SK-N-SH (cell line): ENCODE data around the gene PGS1. TPM values are rescaled to one million over a fixed set of nuclear protein-coding genes. Genes with fewer than 3 reads are reported as not detected.

Source experiments
- CTCF ChIA-PET: fragments of 300-600, 350-600 bp; formaldehyde crosslinking; extraction: SDS; loops from one replicate; lab custom pipeline; 2021; lab: Yijun Ruan, JAX
- POLR2A ChIA-PET: fragments of 350-600 bp; sonication (Branson Sonifier 250); formaldehyde crosslinking; extraction: SDS; loops from one replicate; lab custom pipeline; 2020; ENCODE audit warnings: antibody characterized with exemption, inconsistent platforms; lab: Yijun Ruan, JAX
- DNase-seq: peaks from one replicate; pipeline ENCODE4 v3.0.0; 2012
- H2AFZ ChIP-seq: fragments of 200-600 bp; sonication (generic); 2 replicates; pipeline ENCODE4 v1.8.1; 2016; ENCODE audit warnings: antibody characterized with exemption, mild to moderate bottlenecking, low read depth
- H3F3A ChIP-seq: fragments of 200-600 bp; sonication (generic); replicated peaks from 2 replicates; pipeline ENCODE3; 2016; ENCODE audit warnings: antibody characterized with exemption, mild to moderate bottlenecking; ENCODE audit not compliant: insufficient read depth
- H3K27ac ChIP-seq, 2 experiments: fragments of 200-500 bp in 1 of 2; fragments of 200-600 bp in 1 of 2; sonication (Bioruptor generic) in 1 of 2; sonication (generic), shearing (Covaris generic) in 1 of 2; 2 replicates each; pipeline versions ENCODE4 v1.5.1 to v1.6.1; 2014 to 2016; ENCODE audit warnings: low read depth in 2 of 2, inconsistent platforms in 1 of 2, low read length in 1 of 2, mild to moderate bottlenecking in 1 of 2, mixed read lengths in 1 of 2
- H3K27me3 ChIP-seq: fragments of 200-600 bp; sonication (generic), shearing (Covaris generic); 2 replicates; pipeline ENCODE4 v1.6.1; 2016; ENCODE audit warnings: mixed run types; ENCODE audit not compliant: insufficient read depth
- H3K36me3 ChIP-seq, 2 experiments: fragments of 200-500 bp in 1 of 2; fragments of 200-600 bp in 1 of 2; sonication (Bioruptor generic) in 1 of 2; sonication (generic) in 1 of 2; replicated peaks in 1 of 2; 2 replicates each; pipeline versions ENCODE3 to v1.5.1; 2014 to 2016; ENCODE audit warnings: low read length in 1 of 2, mild to moderate bottlenecking in 1 of 2; ENCODE audit not compliant: insufficient read depth in 2 of 2, control insufficient read depth in 1 of 2
- H3K4me1 ChIP-seq, 2 experiments: fragments of 200-500 bp in 1 of 2; fragments of 200-600 bp in 1 of 2; sonication (Bioruptor generic) in 1 of 2; sonication (generic), shearing (Covaris generic) in 1 of 2; 2 replicates each; pipeline versions ENCODE4 v1.5.1 to v1.6.1; 2014 to 2016; ENCODE audit warnings: low read depth in 1 of 2, low read length in 1 of 2, mixed run types in 1 of 2; ENCODE audit not compliant: insufficient read depth in 2 of 2, control insufficient read depth in 1 of 2
- H3K4me2 ChIP-seq: fragments of 200-600 bp; sonication (generic), shearing (Covaris generic); 2 replicates; pipeline ENCODE4 v1.6.1; 2017; ENCODE audit warnings: mixed run types
- H3K4me3 ChIP-seq, 2 experiments: fragments of 200-500 bp in 1 of 2; fragments of 200-600 bp in 1 of 2; sonication (Bioruptor generic) in 1 of 2; sonication (generic), shearing (Covaris generic) in 1 of 2; 2 replicates each; pipeline versions ENCODE4 v1.5.1 to v1.8.1; 2014 to 2016; ENCODE audit warnings: low read depth in 2 of 2, inconsistent platforms in 1 of 2, low read length in 1 of 2, mild to moderate bottlenecking in 1 of 2, mixed read lengths in 1 of 2, moderate library complexity in 1 of 2
- H3K79me2 ChIP-seq: fragments of 200-600 bp; sonication (generic); 2 replicates; pipeline ENCODE4 v1.8.1; 2017; ENCODE audit warnings: mild to moderate bottlenecking; ENCODE audit not compliant: insufficient read depth
- H3K9ac ChIP-seq: fragments of 200-600 bp; sonication (generic); 2 replicates; pipeline ENCODE4 v1.6.1; 2017; ENCODE audit warnings: mixed run types
- H3K9me2 ChIP-seq: fragments of 200-600 bp; sonication (generic); 2 replicates; pipeline ENCODE4 v1.6.1; 2017; ENCODE audit warnings: mixed run types
- H3K9me3 ChIP-seq: fragments of 200-600 bp; sonication (generic); 2 replicates; pipeline ENCODE4 v1.6.1; 2017; ENCODE audit warnings: mixed run types, mild to moderate bottlenecking, moderate library complexity
- H4K20me1 ChIP-seq: fragments of 200-600 bp; sonication (generic); 2 replicates; pipeline ENCODE4 v1.6.1; 2017; ENCODE audit warnings: mild to moderate bottlenecking, mixed run types; ENCODE audit not compliant: insufficient read depth
- CTCF ChIP-seq: fragments of 200-600 bp; sonication (generic); IDR thresholded peaks from 2 replicates; pipeline ENCODE4 v1.6.1; 2017; ENCODE audit warnings: antibody characterized with exemption, mild to moderate bottlenecking, moderate library complexity
- ELF1 ChIP-seq: IDR thresholded peaks from 2 replicates; pipeline ENCODE4 v1.4.0; 2012
- EP300 ChIP-seq, 2 experiments: IDR thresholded peaks; 2 replicates each; pipeline versions ENCODE4 v1.4.0 to v1.6.1; 2012; ENCODE audit warnings: borderline replicate concordance in 1 of 2, low read depth in 1 of 2, low read length in 1 of 2
- FOSL2 ChIP-seq: IDR thresholded peaks from 2 replicates; pipeline ENCODE4 v1.4.0; 2012; ENCODE audit warnings: low read depth, mild to moderate bottlenecking, moderate library complexity, borderline replicate concordance
- FOXJ3 ChIP-seq: sonication (generic); formaldehyde crosslinking; IDR thresholded peaks from 2 replicates; pipeline ENCODE4 v1.5.1; 2020; ENCODE audit warnings: mild to moderate bottlenecking, missing genetic modification reagents
- FOXM1 ChIP-seq: IDR thresholded peaks from 2 replicates; pipeline ENCODE4 v1.4.0; 2012; ENCODE audit warnings: low read depth, mild to moderate bottlenecking
- GABPA ChIP-seq: IDR thresholded peaks from 2 replicates; pipeline ENCODE4 v1.4.0; 2012; ENCODE audit warnings: low read depth, mild to moderate bottlenecking
- JUND ChIP-seq: IDR thresholded peaks from 2 replicates; pipeline ENCODE4 v1.4.0; 2012
- MXI1 ChIP-seq: IDR thresholded peaks from 2 replicates; pipeline ENCODE4 v1.6.1; 2012; ENCODE audit warnings: mild to moderate bottlenecking, low read depth, low read length, improper control_type of control experiment
- NFIC ChIP-seq: IDR thresholded peaks from 2 replicates; pipeline ENCODE4 v1.4.0; 2012; ENCODE audit warnings: borderline replicate concordance
- POLR2AphosphoS5 ChIP-seq: IDR thresholded peaks from 2 replicates; pipeline ENCODE4 v1.6.1; 2012; ENCODE audit warnings: low read depth, low read length
- RAD21 ChIP-seq: IDR thresholded peaks from 2 replicates; pipeline ENCODE4 v1.6.1; 2012; ENCODE audit warnings: mild to moderate bottlenecking, low read length
- SMC3 ChIP-seq: IDR thresholded peaks from 2 replicates; pipeline ENCODE4 v1.6.1; 2012; ENCODE audit warnings: low read depth, low read length, improper control_type of control experiment
- TCF12 ChIP-seq: IDR thresholded peaks from 2 replicates; pipeline ENCODE4 v1.4.0; 2012
- TEAD4 ChIP-seq: IDR thresholded peaks from 2 replicates; pipeline ENCODE4 v1.4.0; 2012; ENCODE audit warnings: mild to moderate bottlenecking, borderline replicate concordance; ENCODE audit not compliant: insufficient read depth
- YY1 ChIP-seq: IDR thresholded peaks from 2 replicates; pipeline ENCODE4 v1.4.0; 2012; ENCODE audit warnings: low read depth, mild to moderate bottlenecking
- ZBTB33 ChIP-seq: IDR thresholded peaks from 2 replicates; pipeline ENCODE4 v1.4.0; 2012; ENCODE audit warnings: low read depth, borderline replicate concordance
- WGBS: methylation state at CpG from one replicate; pipeline ENCODE4 v1.1.6; 2017; ENCODE audit warnings: low lambda C conversion rate; 5-methylcytosine and 5-hydroxymethylcytosine counted together
- polyA plus RNA-seq, 3 experiments: library from polyadenylated mRNA; depleted of rRNA; stranded (reverse); fragments of >200 nt; gene quantifications; 2 replicates each; pipeline ENCODE4 v1.2.3, GENCODE V29; 2012
- TF ChIP-seq, protein P1 (sequence below): IDR thresholded peaks from 2 replicates; pipeline ENCODE4 v1.4.0; 2012; ENCODE audit warnings: low read depth, borderline replicate concordance
- TF ChIP-seq, protein P2 (sequence below): IDR thresholded peaks from 2 replicates; pipeline ENCODE4 v1.4.0; 2012; ENCODE audit warnings: low read depth

The PGS1 gene
- polyA plus RNA-seq, 1 of the 3 experiments (the other 2 are of a cell fraction): 88.4 TPM

DNA sequence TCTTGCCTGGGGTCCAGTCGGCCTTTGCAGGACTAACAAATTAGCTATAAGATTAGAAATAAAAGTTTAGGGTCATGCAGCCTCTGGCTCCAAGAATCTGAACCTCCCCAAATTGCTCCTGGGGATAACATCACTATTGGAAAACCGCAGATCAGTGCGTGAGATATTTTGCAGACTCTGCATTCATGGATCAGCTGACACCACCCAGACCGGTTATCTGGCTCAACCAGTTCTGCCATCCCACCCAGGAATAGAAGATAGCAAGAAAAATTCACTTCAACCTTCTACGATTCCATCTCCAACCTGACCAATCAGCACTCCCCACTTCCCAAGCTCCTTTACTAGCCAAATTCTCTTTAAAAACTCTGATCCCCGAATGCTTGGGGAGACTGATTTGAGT lies 4.3 kb upstream of the PGS1 start (continued):
- no peak for TF ChIP-seq POLR2AphosphoS5
- TF ChIP-seq TCF12: no peak
- no peak for TF ChIP-seq SMC3

- Histone ChIP-seq H4K20me1 (0 out of 2 replicates have a peak, but pooled peaks cover under 1% of the 10 kb centered on the region), H3K9me3 (no peaks in the 10 kb centered on the region), H2AFZ (peak overlapping the region; percentile 82), H3K27me3 (no peaks in the 10 kb centered on the region), H3K4me3 (no peak overlapping the region), H3K9ac (peak overlapping the region; percentile 63), H3K4me1 (peaks cover 21 to 34% of the 10 kb centered on the region in 2 experiments), H3K79me2 (peaks cover 19% of the 10 kb centered on the region), H3K9me2 (no peaks in the 10 kb centered on the region), H3K27ac (peak overlapping the region; percentile 3 to 86; a peak in 2 of 4 replicates), H3F3A (peaks cover 38% of the 10 kb centered on the region), H3K4me2 (peak overlapping the region; percentile 58), H3K36me3 (no peaks in the 10 kb centered on the region)
- no peak for DNase-seq
- ChIA-PET POLR2A (no interaction called here), CTCF (interaction anchor here (0.8 to 12.5 kb wide), 2 partner anchors 15 to 198 kb away, joined by 3 to 175 read pairs; partner anchors contain the start of gene SOCS3)
- 70% methylated on average over 14 of the region's 14 CpGs for WGBS
- TF ChIP-seq GABPA (no peak), ELF1 (0 out of 2 replicates have a peak, but pooled peaks have one; percentile 21), FOXJ3 (CRISPR knock-in tag) (no peak), RAD21 (no peak), NFIC (peak; percentile 30; the same call in 1 of the 2 replicates), MXI1 (no peak), TCF12 (peak; percentile 68), CTCF (no peak), FOXM1 (no peak), JUND (peak; percentile 51), POLR2AphosphoS5 (no peak), FOSL2 (peak; percentile 77), EP300 (IDR thresholded peaks at IDR 0.05; ENCODE audit: borderline replicate concordance in 1 of 2, low read depth in 1 of 2, low read length in 1 of 2) (0 out of 4 replicates have a peak, but pooled peaks of 1 of the 2 experiments have one; percentile 64), ZBTB33 (no peak), TEAD4 (0 out of 2 replicates have a peak, but pooled peaks have one; percentile 33), YY1 (no peak)
- TF ChIP-seq, protein P1, sequence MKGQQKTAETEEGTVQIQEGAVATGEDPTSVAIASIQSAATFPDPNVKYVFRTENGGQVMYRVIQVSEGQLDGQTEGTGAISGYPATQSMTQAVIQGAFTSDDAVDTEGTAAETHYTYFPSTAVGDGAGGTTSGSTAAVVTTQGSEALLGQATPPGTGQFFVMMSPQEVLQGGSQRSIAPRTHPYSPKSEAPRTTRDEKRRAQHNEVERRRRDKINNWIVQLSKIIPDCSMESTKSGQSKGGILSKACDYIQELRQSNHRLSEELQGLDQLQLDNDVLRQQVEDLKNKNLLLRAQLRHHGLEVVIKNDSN: no peak
- TF ChIP-seq, protein P2, sequence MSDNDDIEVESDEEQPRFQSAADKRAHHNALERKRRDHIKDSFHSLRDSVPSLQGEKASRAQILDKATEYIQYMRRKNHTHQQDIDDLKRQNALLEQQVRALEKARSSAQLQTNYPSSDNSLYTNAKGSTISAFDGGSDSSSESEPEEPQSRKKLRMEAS: peak; percentile 65; the same call in 1 of the 2 replicates
- TF ChIP-seq, all 33 proteins: peak for 8
Measured at GRCh38 chr17:78374631-78375274, 3.7 kb upstream of the PGS1 start.
